ENCODE results near the gene SLC22A4. TPM values are rescaled to one million over a fixed set of nuclear protein-coding genes. Genes with fewer than 3 reads are reported as not detected.

Gene SLC22A4
- total RNA-seq, 1 donor from 2014 or later, result 0.06 TPM

GRCh38 chr5:132370181-132370970 lies 76.2 kb downstream of the SLC22A4 start:
- H3K4me3 ChIP-seq, result peak overlapping the region; percentile 64
- H3K36me3 ChIP-seq, result no peaks in the 10 kb centered on the region
- H2AFZ ChIP-seq (replicated peaks), result peak overlapping the region; percentile 100
- H3K79me2 ChIP-seq (ENCODE audit: low read depth), result no peaks in the 10 kb centered on the region
- H3K27ac ChIP-seq, result no peak overlapping the region
- peaks cover 37% of the 10 kb centered on the region for H3K27me3 ChIP-seq
- H3K4me2 ChIP-seq, result peak overlapping the region; percentile 92
- H4K20me1 ChIP-seq (ENCODE audit: low read depth), result no peaks in the 10 kb centered on the region
- no peak for DNase-seq (ENCODE audit: low spot score)
- H3K9me3 ChIP-seq (ENCODE audit: low read depth), result no peaks in the 10 kb centered on the region
- Mint-ChIP-seq H3K27me3 (ENCODE audit: insufficient read depth, low read depth) (peaks cover 4% of the 10 kb centered on the region), H3K4me3 (peak overlapping the region; percentile 80), H3K27ac (no peak overlapping the region), H3K36me3 (no peaks in the 10 kb centered on the region), H3K4me1 (peaks cover 8% of the 10 kb centered on the region), H3K9me3 (no peaks in the 10 kb centered on the region)
- TF ChIP-seq EZH2phosphoT487 (IDR thresholded peaks at IDR 0.05), result no peak
- TF ChIP-seq EZH2 (IDR thresholded peaks at IDR 0.05), result no peak
- no peak for TF ChIP-seq CTCF (IDR thresholded peaks at IDR 0.05)
- H3F3A ChIP-seq (ENCODE audit: low read depth), result peaks cover 9% of the 10 kb centered on the region
- H3K9ac ChIP-seq, result no peak overlapping the region
- H3K4me1 ChIP-seq, result peaks cover 11% of the 10 kb centered on the region

DNA sequence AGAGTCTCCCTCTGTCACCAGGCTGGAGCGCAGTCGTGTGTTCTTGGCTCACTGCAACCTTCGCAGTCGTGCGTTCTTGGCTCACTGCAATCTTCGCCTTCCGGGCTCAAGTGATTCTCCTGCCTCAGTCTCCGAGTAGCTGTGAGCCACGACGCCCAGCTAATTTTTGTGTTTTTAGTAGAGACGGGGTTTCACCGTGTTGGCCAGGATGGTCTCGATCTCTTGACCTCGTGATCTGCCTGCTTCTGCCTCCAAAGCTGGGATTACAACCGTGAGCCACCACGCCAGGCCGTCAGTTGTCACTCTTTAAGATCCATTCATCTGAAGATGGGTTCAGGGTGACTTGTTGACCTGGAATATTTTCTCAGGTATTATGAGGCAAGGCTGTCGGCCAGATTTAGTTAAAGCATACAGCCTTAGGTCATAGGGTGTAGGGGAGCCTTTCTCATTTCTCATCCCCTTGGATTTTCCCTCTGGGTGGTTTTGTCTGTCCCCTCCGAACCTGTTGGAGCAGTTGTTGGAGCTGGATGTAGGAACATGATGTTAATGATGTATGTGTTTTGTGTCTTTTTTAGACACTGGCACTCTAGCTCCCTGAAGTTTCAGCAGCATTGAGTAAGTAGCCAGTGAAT lies 76.9 kb downstream of the SLC22A4 start:
- TF ChIP-seq CTCF (IDR thresholded peaks at IDR 0.05) (no peak), EZH2phosphoT487 (IDR thresholded peaks at IDR 0.05) (no peak), EZH2 (IDR thresholded peaks at IDR 0.05) (no peak)
- no peak overlapping the region for H3K4me3 ChIP-seq
- Mint-ChIP-seq H3K36me3 (no peaks in the 10 kb centered on the region), H3K9me3 (no peaks in the 10 kb centered on the region), H3K4me3 (peak overlapping the region; percentile 80), H3K27me3 (ENCODE audit: insufficient read depth, low read depth) (peaks cover 4% of the 10 kb centered on the region), H3K27ac (no peak overlapping the region), H3K4me1 (peaks cover 8% of the 10 kb centered on the region)
- H2AFZ ChIP-seq (replicated peaks), result no peak overlapping the region
- no peak overlapping the region for H3K9ac ChIP-seq
- peaks cover 37% of the 10 kb centered on the region for H3K27me3 ChIP-seq
- no peak overlapping the region for H3K4me2 ChIP-seq
- H3K36me3 ChIP-seq, result no peaks in the 10 kb centered on the region
- no peaks in the 10 kb centered on the region for H4K20me1 ChIP-seq (ENCODE audit: low read depth)
- peaks cover 11% of the 10 kb centered on the region for H3K4me1 ChIP-seq
- H3K79me2 ChIP-seq (ENCODE audit: low read depth), result no peaks in the 10 kb centered on the region
- no peak overlapping the region for H3K27ac ChIP-seq
- H3F3A ChIP-seq (ENCODE audit: low read depth), result peaks cover 9% of the 10 kb centered on the region
- DNase-seq (ENCODE audit: low spot score), result no peak
- H3K9me3 ChIP-seq (ENCODE audit: low read depth), result no peaks in the 10 kb centered on the region

DNA sequence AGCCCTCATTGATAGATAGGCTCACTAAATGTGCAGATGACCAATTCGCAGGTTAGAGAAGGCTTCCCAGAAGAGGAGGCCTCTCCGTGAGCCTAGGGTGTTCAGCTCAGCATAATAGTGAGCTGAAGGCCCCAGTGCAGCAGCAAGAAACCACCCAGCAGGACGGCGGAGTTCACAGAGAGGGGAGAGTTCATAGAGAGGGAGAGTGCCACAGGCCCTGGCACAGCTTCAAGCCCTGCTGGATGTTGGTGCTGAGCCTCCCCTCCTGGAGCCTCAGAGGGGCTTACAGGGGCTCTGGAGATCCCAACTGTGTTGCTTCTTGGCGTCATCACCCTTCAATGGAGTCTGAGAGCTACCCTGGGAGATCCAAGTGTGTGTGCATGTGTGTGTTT lies 77.4 kb downstream of the SLC22A4 start:
- H3K4me1 ChIP-seq, result peaks cover 11% of the 10 kb centered on the region
- H3K9me3 Mint-ChIP-seq, result no peaks in the 10 kb centered on the region
- H3K27me3 Mint-ChIP-seq (ENCODE audit: insufficient read depth, low read depth), result peaks cover 4% of the 10 kb centered on the region
- DNase-seq (ENCODE audit: low spot score), result no peak
- H3K4me3 ChIP-seq, result no peak overlapping the region
- H3K36me3 Mint-ChIP-seq, result no peaks in the 10 kb centered on the region
- H3K27ac ChIP-seq, result no peak overlapping the region
- H2AFZ ChIP-seq (replicated peaks), result no peak overlapping the region
- no peak overlapping the region for H3K4me2 ChIP-seq
- H3K9ac ChIP-seq, result no peak overlapping the region
- no peaks in the 10 kb centered on the region for H3K36me3 ChIP-seq
- H3K79me2 ChIP-seq (ENCODE audit: low read depth), result no peaks in the 10 kb centered on the region
- peaks cover 9% of the 10 kb centered on the region for H3F3A ChIP-seq (ENCODE audit: low read depth)
- peaks cover 37% of the 10 kb centered on the region for H3K27me3 ChIP-seq
- no peak for TF ChIP-seq EZH2phosphoT487 (IDR thresholded peaks at IDR 0.05)
- no peak overlapping the region for H3K27ac Mint-ChIP-seq
- peaks cover 8% of the 10 kb centered on the region for H3K4me1 Mint-ChIP-seq
- no peaks in the 10 kb centered on the region for H3K9me3 ChIP-seq (ENCODE audit: low read depth)
- no peak overlapping the region for H3K4me3 Mint-ChIP-seq
- no peaks in the 10 kb centered on the region for H4K20me1 ChIP-seq (ENCODE audit: low read depth)

DNA sequence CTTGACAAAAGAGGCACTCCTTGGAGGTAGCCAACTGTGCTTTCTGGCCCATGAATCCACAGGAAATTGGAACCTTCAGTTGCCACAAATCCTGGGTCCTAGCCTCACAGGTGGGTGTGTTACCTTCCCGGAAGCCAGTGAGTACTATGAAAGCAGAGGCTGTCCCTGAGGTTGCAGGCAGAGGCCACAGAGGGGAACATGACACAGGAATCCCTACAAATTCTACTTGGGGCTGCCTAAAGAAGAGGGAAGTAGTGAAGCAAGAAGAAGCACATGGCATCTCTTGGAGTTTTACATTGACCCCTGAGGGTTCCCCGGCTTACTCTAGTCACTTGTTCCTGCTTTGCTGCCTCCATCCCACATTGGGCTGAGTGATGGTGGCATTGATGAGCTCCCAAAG lies 77.9 kb downstream of the SLC22A4 start:
- no peak overlapping the region for H3K27ac ChIP-seq
- no peak overlapping the region for H3K4me2 ChIP-seq
- H3K9me3 ChIP-seq (ENCODE audit: low read depth), result no peaks in the 10 kb centered on the region
- no peak for TF ChIP-seq EZH2 (IDR thresholded peaks at IDR 0.05)
- TF ChIP-seq EZH2phosphoT487 (IDR thresholded peaks at IDR 0.05), result no peak
- TF ChIP-seq CTCF (IDR thresholded peaks at IDR 0.05), result no peak
- peaks cover 11% of the 10 kb centered on the region for H3K4me1 ChIP-seq
- Mint-ChIP-seq H3K4me1 (peaks cover 8% of the 10 kb centered on the region), H3K27ac (no peak overlapping the region), H3K9me3 (no peaks in the 10 kb centered on the region), H3K36me3 (no peaks in the 10 kb centered on the region), H3K4me3 (no peak overlapping the region), H3K27me3 (ENCODE audit: insufficient read depth, low read depth) (peaks cover 4% of the 10 kb centered on the region)
- no peak overlapping the region for H3K4me3 ChIP-seq
- no peak overlapping the region for H2AFZ ChIP-seq (replicated peaks)
- H4K20me1 ChIP-seq (ENCODE audit: low read depth), result no peaks in the 10 kb centered on the region
- H3K36me3 ChIP-seq, result no peaks in the 10 kb centered on the region
- DNase-seq (ENCODE audit: low spot score), result no peak
- peaks cover 37% of the 10 kb centered on the region for H3K27me3 ChIP-seq
- no peaks in the 10 kb centered on the region for H3K79me2 ChIP-seq (ENCODE audit: low read depth)
- H3F3A ChIP-seq (ENCODE audit: low read depth), result peaks cover 9% of the 10 kb centered on the region
- no peak overlapping the region for H3K9ac ChIP-seq
